CD8-positive, alpha-beta memory T cell (primary cell): ENCODE measurements around the gene USP25. TPM values are rescaled to one million over a fixed set of nuclear protein-coding genes. Genes with fewer than 3 reads are reported as not detected.
A peak's percentile ranks its signal among the peaks of the same experiment; 100 is the strongest.

ENCODE experiments used
- CTCF ChIA-PET: fragments of 350-600 bp; sonication (Branson Sonifier 250); formaldehyde crosslinking; loops from one replicate; lab custom pipeline; 2021; ENCODE audit warnings: antibody characterized with exemption; lab: Charles Lee
- POLR2A ChIA-PET: fragments of 350-600 bp; sonication (Branson Sonifier 250); formaldehyde crosslinking; loops from one replicate; lab custom pipeline; 2021; ENCODE audit warnings: antibody characterized with exemption; lab: Charles Lee
- DNase-seq, 5 donors: peaks; one replicate each; pipeline versions ENCODE4 v3.0.0 to v3.0.0-alpha.2; 2020 to 2022; ENCODE audit warnings: mixed read lengths in 1 of 5
- H3K27ac ChIP-seq: one replicate; pipeline ENCODE4 v1.7.0; 2013; ENCODE audit warnings: low read depth, mild to moderate bottlenecking, low read length, moderate library complexity
- H3K27me3 ChIP-seq: 2 replicates; pipeline ENCODE4 v1.7.0; 2013; ENCODE audit warnings: low read length, mild to moderate bottlenecking; ENCODE audit not compliant: insufficient read depth, poor library complexity, severe bottlenecking
- H3K36me3 ChIP-seq: 2 replicates; pipeline ENCODE4 v1.7.0; 2013; ENCODE audit warnings: mild to moderate bottlenecking, low read length, moderate library complexity; ENCODE audit not compliant: insufficient read depth
- H3K4me1 ChIP-seq: 2 replicates; pipeline ENCODE4 v1.7.0; 2013; ENCODE audit warnings: mild to moderate bottlenecking, low read length, moderate library complexity; ENCODE audit not compliant: insufficient read depth
- H3K4me3 ChIP-seq: 2 replicates; pipeline ENCODE4 v1.7.0; 2013; ENCODE audit warnings: mild to moderate bottlenecking, low read length
- H3K9me3 ChIP-seq: 2 replicates; pipeline ENCODE4 v1.7.0; 2013; ENCODE audit warnings: mild to moderate bottlenecking, low read length
- H3K27ac Mint-ChIP-seq, 8 donors: one replicate each; pipeline ENCODE4 v1.8.0; 2020 to 2021; ENCODE audit warnings: mixed read lengths in 8 of 8, mild to moderate bottlenecking in 6 of 8, inconsistent platforms in 3 of 8, moderate library complexity in 3 of 8
- H3K27me3 Mint-ChIP-seq, 2 donors: one replicate each; pipeline ENCODE4 v1.8.0; 2020 to 2021; ENCODE audit warnings: mixed read lengths in 2 of 2, mild to moderate bottlenecking in 1 of 2, moderate library complexity in 1 of 2
- H3K36me3 Mint-ChIP-seq, 3 donors: one replicate each; pipeline ENCODE4 v1.8.0; 2020 to 2021; ENCODE audit warnings: mixed read lengths in 3 of 3, inconsistent platforms in 1 of 3, mild to moderate bottlenecking in 1 of 3
- H3K4me1 Mint-ChIP-seq, 3 donors: one replicate each; pipeline ENCODE4 v1.8.0; 2020 to 2021; ENCODE audit warnings: mixed read lengths in 3 of 3, inconsistent platforms in 1 of 3, mild to moderate bottlenecking in 1 of 3
- H3K4me3 Mint-ChIP-seq, 7 donors: one replicate each; pipeline ENCODE4 v1.8.0; 2020 to 2021; ENCODE audit warnings: mixed read lengths in 7 of 7, mild to moderate bottlenecking in 6 of 7, moderate library complexity in 4 of 7, inconsistent platforms in 2 of 7
- H3K9me3 Mint-ChIP-seq, 5 donors: one replicate each; pipeline ENCODE4 v1.8.0; 2020 to 2022; ENCODE audit warnings: mixed read lengths in 5 of 5, mild to moderate bottlenecking in 3 of 5, moderate library complexity in 2 of 5, inconsistent platforms in 1 of 5
- polyA plus RNA-seq: library from polyadenylated mRNA; unstranded; fragments of 300-500 nt; fragmentation: Illumina TruSeq; gene quantifications from one replicate; pipeline ENCODE4 v1.2.3, GENCODE V29; 2021
- total RNA-seq, 2 experiments: library from RNA; stranded (reverse); gene quantifications; one replicate each; pipeline ENCODE4 v1.2.3, GENCODE V29; 2021

Gene USP25
- total and polyA plus RNA-seq, 3 experiments from 2014 or later: 29.0 to 36.1 (median 32.9) TPM

DNA sequence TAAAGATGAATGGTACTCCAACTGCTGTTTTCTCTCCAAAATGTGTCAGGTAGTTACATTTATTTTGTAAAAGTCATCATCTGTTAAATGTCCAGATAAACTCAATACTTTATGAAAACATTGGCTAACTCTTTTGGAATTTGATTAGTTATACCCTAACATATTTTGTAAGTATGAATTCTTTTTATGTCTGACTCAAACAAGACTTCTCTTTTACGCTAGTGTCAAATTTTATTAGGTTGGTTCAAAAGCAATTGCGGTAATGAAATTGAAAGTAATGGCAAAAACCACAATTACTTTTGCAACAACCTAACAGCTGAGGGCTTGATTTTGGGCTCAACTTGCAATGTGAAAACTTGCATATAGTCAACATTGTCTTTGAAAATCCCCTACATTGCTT, 41.0 kb upstream of the USP25 start:
- Histone ChIP-seq H3K27ac (no peak overlapping the region), H3K9me3 (no peaks in the 10 kb centered on the region), H3K27me3 (no peaks in the 10 kb centered on the region), H3K4me1 (no peaks in the 10 kb centered on the region), H3K4me3 (no peak overlapping the region), H3K36me3 (no peaks in the 10 kb centered on the region)
- ChIA-PET CTCF (interaction anchor here (2.0 kb wide), 1 partner anchor 23 kb away, joined by 4 read pairs; no protein-coding TSS in a partner anchor), POLR2A (no interaction called here)
- H3K4me3 Mint-ChIP-seq: peak overlapping the region; percentile 10 to 64 (median 46)
- H3K4me1 Mint-ChIP-seq: peaks cover 15 to 27% (median 22%) of the 10 kb centered on the region in 3 donors
- H3K36me3 Mint-ChIP-seq: no peaks in the 10 kb centered on the region
- no peaks in the 10 kb centered on the region for H3K9me3 Mint-ChIP-seq
- H3K27ac Mint-ChIP-seq: no peak overlapping the region
- DNase-seq: peak in 1 of 5 donors; percentile 20
- H3K27me3 Mint-ChIP-seq: peaks cover 4% of the 10 kb centered on the region in 2 donors

DNA sequence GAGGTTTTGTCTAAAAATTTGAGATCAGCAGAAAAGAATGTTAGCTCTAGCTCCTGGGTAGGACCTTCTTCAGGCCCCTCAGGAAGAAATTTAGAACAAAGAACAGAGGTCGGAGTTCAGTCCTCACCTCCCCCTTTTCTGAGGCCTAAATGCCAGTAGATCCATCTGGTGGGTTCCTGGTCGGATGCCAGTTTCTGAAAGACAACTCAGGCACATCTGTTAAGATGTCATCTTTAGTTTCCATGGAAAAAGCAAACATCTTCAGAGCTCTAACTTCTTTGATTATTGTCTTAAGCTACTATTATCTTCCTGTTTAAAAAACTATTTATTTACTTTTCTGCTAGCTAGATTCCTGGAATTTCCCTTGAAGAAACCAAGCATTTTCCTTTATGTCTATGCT, 37.1 kb upstream of the USP25 start:
- ChIA-PET POLR2A (no interaction called here), CTCF (no interaction called here)
- H3K9me3 Mint-ChIP-seq: peaks cover 0 to 3% (median 0%) of the 10 kb centered on the region in 5 donors

DNA sequence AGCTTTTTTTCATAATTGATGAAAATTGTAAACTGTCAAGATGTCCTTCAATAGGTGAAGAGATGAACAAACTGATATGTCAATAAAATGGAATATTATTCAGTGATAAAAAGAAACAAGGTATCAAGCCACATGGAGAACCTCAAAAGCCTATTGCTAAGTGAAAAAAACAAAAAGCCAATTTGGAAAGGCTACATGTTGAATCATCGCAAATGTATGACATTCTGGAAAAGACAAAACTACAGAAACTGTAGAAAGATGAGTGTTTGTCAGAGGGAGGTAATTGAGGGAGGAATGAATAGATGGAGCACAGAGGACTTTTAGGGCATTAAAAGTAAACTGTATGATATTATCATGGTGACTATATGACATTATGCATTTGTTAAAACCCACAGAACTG, 34.5 kb upstream of the USP25 start:
- H3K9me3 Mint-ChIP-seq: peaks cover 0 to 5% (median 0%) of the 10 kb centered on the region in 5 donors

More for the DNA sequence above, 37.1 kb upstream of the USP25 start:
- H3K27ac Mint-ChIP-seq: no peak overlapping the region
- Histone ChIP-seq H3K27me3 (no peaks in the 10 kb centered on the region), H3K4me1 (no peaks in the 10 kb centered on the region), H3K36me3 (no peaks in the 10 kb centered on the region), H3K4me3 (no peak overlapping the region), H3K9me3 (no peaks in the 10 kb centered on the region), H3K27ac (no peak overlapping the region)
- no peak for DNase-seq
- H3K36me3 Mint-ChIP-seq: peaks cover 0 to 12% (median 0%) of the 10 kb centered on the region in 3 donors
- H3K4me3 Mint-ChIP-seq: no peak overlapping the region
- peaks cover 11 to 22% of the 10 kb centered on the region in 2 donors for H3K27me3 Mint-ChIP-seq
- peaks cover 13 to 17% (median 16%) of the 10 kb centered on the region in 3 donors for H3K4me1 Mint-ChIP-seq

DNA sequence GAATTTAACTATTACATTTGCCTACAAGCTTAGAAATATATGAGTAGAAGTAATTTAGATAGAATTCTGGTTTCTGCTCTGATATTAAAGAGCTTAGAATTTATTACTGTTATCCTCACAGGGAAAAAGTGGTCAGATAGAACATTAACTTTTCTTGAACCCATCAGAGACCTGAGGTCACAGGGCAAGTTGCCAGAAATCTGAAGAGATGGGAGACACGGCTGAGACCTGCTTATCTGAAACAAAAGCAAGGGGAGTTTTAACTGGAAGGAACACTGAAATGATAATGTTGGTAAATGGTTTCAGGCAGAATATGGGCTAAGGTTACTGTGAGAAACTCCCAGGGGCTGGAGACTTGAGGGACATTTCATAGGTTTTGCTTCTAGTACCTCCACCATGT, 28.0 kb upstream of the USP25 start:
- H3K27me3 ChIP-seq: no peaks in the 10 kb centered on the region
- H3K27me3 Mint-ChIP-seq: peaks cover 5 to 7% of the 10 kb centered on the region in 2 donors
- H3K9me3 ChIP-seq: no peaks in the 10 kb centered on the region
- H3K4me1 ChIP-seq: no peaks in the 10 kb centered on the region
- H3K27ac Mint-ChIP-seq: no peak overlapping the region
- no peak overlapping the region for H3K4me3 ChIP-seq
- no peaks in the 10 kb centered on the region for H3K36me3 ChIP-seq
- ChIA-PET POLR2A (no interaction called here), CTCF (interaction anchor here (0.6 kb wide), 1 partner anchor 52 kb away, joined by 3 read pairs; no protein-coding TSS in a partner anchor)
- no peaks in the 10 kb centered on the region for H3K4me1 Mint-ChIP-seq
- H3K27ac ChIP-seq: no peak overlapping the region
- H3K9me3 Mint-ChIP-seq: peaks cover 0 to 14% (median 7%) of the 10 kb centered on the region in 5 donors
- DNase-seq: no peak
- peaks cover 0 to 26% (median 0%) of the 10 kb centered on the region in 3 donors for H3K36me3 Mint-ChIP-seq
- H3K4me3 Mint-ChIP-seq: no peak overlapping the region

More for the DNA sequence above, 34.5 kb upstream of the USP25 start:
- H3K36me3 Mint-ChIP-seq: peaks cover 0 to 18% (median 0%) of the 10 kb centered on the region in 3 donors
- no peak for DNase-seq
- no peak overlapping the region for H3K27ac Mint-ChIP-seq
- Histone ChIP-seq H3K4me3 (no peak overlapping the region), H3K27me3 (no peaks in the 10 kb centered on the region), H3K4me1 (no peaks in the 10 kb centered on the region), H3K36me3 (no peaks in the 10 kb centered on the region), H3K9me3 (no peaks in the 10 kb centered on the region), H3K27ac (no peak overlapping the region)
- ChIA-PET CTCF (no interaction called here), POLR2A (no interaction called here)
- no peaks in the 10 kb centered on the region for H3K4me1 Mint-ChIP-seq
- H3K4me3 Mint-ChIP-seq: no peak overlapping the region
- peaks cover 12 to 22% of the 10 kb centered on the region in 2 donors for H3K27me3 Mint-ChIP-seq

DNA sequence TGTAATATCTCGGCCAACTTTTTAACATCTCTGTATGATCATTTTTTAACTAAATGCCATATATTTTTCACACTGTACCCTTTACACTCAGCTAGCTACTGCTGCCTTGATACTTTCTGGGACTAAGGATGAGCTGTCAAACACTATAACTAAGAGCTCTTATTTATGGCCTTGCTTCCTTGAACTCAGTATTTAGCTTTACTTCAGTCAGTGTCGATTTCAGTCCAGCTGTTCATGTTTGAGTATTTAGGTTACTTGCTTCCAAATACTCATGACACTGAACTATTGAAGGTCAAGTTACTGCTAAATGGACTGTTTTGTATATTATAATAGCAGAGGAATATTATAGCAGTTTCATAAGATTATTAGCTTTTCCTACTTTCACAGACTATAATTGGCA, 25.9 kb upstream of the USP25 start:
- ChIA-PET POLR2A (no interaction called here), CTCF (no interaction called here)
- Mint-ChIP-seq H3K27me3 (peaks cover 5 to 8% of the 10 kb centered on the region in 2 donors), H3K9me3 (peaks cover 0 to 10% (median 6%) of the 10 kb centered on the region in 5 donors), H3K4me1 (no peaks in the 10 kb centered on the region), H3K4me3 (no peak overlapping the region), H3K36me3 (peaks cover 0 to 11% (median 4%) of the 10 kb centered on the region in 3 donors), H3K27ac (no peak overlapping the region)
- Histone ChIP-seq H3K27me3 (no peaks in the 10 kb centered on the region), H3K27ac (no peak overlapping the region), H3K4me1 (no peaks in the 10 kb centered on the region), H3K36me3 (no peaks in the 10 kb centered on the region), H3K4me3 (no peak overlapping the region), H3K9me3 (no peaks in the 10 kb centered on the region)
- DNase-seq: no peak

DNA sequence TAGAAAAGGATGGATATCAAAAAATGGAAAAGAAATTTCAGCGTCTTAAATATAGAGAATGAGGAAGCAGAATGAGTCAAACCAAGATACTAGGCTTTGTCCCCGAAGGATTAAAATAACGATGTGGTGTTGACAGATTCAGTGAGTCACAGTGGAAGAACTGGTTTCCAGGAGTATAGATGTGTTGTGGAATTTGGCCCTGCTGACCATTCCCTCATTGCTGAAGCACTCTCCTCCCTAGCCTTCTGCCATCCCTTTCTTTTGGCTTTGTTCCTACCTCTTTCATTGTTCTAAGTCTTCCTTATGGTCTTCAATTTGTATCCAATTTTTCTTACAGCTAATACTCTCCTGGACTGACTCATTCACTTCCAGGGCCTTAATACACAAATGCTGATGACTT, 23.1 kb upstream of the USP25 start:
- Mint-ChIP-seq H3K36me3 (peaks cover 0 to 11% (median 4%) of the 10 kb centered on the region in 3 donors), H3K27ac (no peak overlapping the region), H3K9me3 (peaks cover 0 to 10% (median 6%) of the 10 kb centered on the region in 5 donors), H3K4me1 (no peaks in the 10 kb centered on the region), H3K27me3 (peaks cover 12 to 17% of the 10 kb centered on the region in 2 donors), H3K4me3 (no peak overlapping the region)
- Histone ChIP-seq H3K27ac (no peak overlapping the region), H3K36me3 (no peaks in the 10 kb centered on the region), H3K4me3 (no peak overlapping the region), H3K27me3 (no peaks in the 10 kb centered on the region), H3K9me3 (no peaks in the 10 kb centered on the region), H3K4me1 (no peaks in the 10 kb centered on the region)
- DNase-seq: no peak
- ChIA-PET CTCF (no interaction called here), POLR2A (no interaction called here)

DNA sequence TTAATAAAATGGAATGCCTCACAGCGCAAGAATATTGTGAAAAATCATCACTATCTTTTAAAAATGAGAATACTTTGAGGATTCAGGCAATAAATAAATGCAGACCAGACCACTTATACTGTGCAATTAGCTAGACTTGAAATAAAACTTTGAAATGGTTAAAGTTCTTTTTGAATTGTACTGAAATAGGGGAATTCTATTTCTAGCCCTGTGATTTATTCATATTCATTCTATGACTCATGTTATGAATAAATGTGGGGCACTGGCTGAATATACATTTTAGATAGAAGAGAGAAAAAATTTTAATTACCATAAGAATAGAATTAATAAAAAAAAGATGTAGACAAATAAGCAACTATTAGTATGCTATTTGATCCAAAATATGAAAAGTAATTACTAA, 16.4 kb upstream of the USP25 start:
- H3K4me1 ChIP-seq: no peaks in the 10 kb centered on the region
- no peak overlapping the region for H3K4me3 ChIP-seq
- CTCF ChIA-PET: no interaction called here
- H3K27me3 ChIP-seq: no peaks in the 10 kb centered on the region
- no peaks in the 10 kb centered on the region for H3K36me3 ChIP-seq
- Mint-ChIP-seq H3K27ac (no peak overlapping the region), H3K9me3 (no peaks in the 10 kb centered on the region), H3K36me3 (no peaks in the 10 kb centered on the region), H3K4me3 (no peak overlapping the region), H3K27me3 (peaks cover 9 to 16% of the 10 kb centered on the region in 2 donors), H3K4me1 (no peaks in the 10 kb centered on the region)
- H3K9me3 ChIP-seq: no peaks in the 10 kb centered on the region
- POLR2A ChIA-PET: no interaction called here
- H3K27ac ChIP-seq: no peak overlapping the region
- DNase-seq: no peak

DNA sequence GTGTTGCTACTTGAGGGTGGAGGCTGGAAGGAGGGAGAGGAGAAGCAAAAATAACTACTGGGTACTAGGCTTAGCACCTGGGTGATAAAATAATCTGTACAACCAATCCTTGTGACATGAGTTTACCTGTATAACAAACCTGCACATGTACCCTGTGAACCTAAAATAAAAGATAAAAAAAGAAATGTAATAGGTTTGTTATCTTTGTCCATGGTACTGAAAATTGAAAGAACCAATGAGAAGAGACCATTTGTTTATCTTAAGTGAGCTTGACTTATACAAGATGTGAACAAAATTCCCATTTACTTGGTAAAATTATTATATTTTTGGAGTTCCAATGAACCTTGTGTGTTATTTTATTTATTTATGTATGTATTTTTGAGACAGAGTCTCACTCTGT, 11.1 kb upstream of the USP25 start:
- Mint-ChIP-seq H3K4me3 (no peak overlapping the region), H3K9me3 (peaks cover 0 to 4% (median 0%) of the 10 kb centered on the region in 5 donors), H3K4me1 (no peaks in the 10 kb centered on the region), H3K27ac (no peak overlapping the region), H3K27me3 (peaks cover 3 to 6% of the 10 kb centered on the region in 2 donors), H3K36me3 (peaks cover 0 to 2% (median 0%) of the 10 kb centered on the region in 3 donors)
- Histone ChIP-seq H3K27me3 (no peaks in the 10 kb centered on the region), H3K36me3 (no peaks in the 10 kb centered on the region), H3K4me1 (no peaks in the 10 kb centered on the region), H3K27ac (no peak overlapping the region), H3K9me3 (no peaks in the 10 kb centered on the region), H3K4me3 (no peak overlapping the region)
- no peak for DNase-seq
- POLR2A ChIA-PET: no interaction called here
- CTCF ChIA-PET: no interaction called here
